ENCODE measurements around the gene LIAS.
"Not testable (repeated sequence)": the region's sequence is repeated elsewhere in the genome, so short reads cannot be mapped to it uniquely, and the experiment has no call there.

The LIAS gene

GRCh38 chr4:39484582-39485272 is 25.9 kb downstream of the LIAS start:
- Histone ChIP-seq H3K9ac (ENCODE audit: low read length) (no peak overlapping the region), H3K27ac (ENCODE audit: low read depth, low read length) (no peak overlapping the region), H3K4me1 (ENCODE audit: insufficient read depth, low read length) (no peaks in the 10 kb centered on the region), H3K4me3 (ENCODE audit: low read depth in 1 of 2, low read length in 2 of 2) (no peak overlapping the region), H3K27me3 (ENCODE audit: control insufficient read depth in 1 of 2, insufficient read depth in 2 of 2, low read length in 2 of 2) (no peaks in the 10 kb centered on the region), H3K9me3 (ENCODE audit: low read length) (no peaks in the 10 kb centered on the region), H3K36me3 (ENCODE audit: insufficient read depth, low read length) (no peaks in the 10 kb centered on the region)

- H3K4me1 ChIP-seq (ENCODE audit: insufficient read depth, low read length), result no peaks in the 10 kb centered on the region
- no peaks in the 10 kb centered on the region for H3K27me3 ChIP-seq (ENCODE audit: control insufficient read depth in 1 of 2, insufficient read depth in 2 of 2, low read length in 2 of 2)
- no peaks in the 10 kb centered on the region for H3K9me3 ChIP-seq (ENCODE audit: low read length)
- H3K27ac ChIP-seq (ENCODE audit: low read depth, low read length), result no peak overlapping the region
- no peak overlapping the region for H3K4me3 ChIP-seq (ENCODE audit: low read depth in 1 of 2, low read length in 2 of 2)
- no peaks in the 10 kb centered on the region for H3K36me3 ChIP-seq (ENCODE audit: insufficient read depth, low read length)
- H3K9ac ChIP-seq (ENCODE audit: low read length), result no peak overlapping the region
These were observed 27.5 kb downstream of the LIAS start for GRCh38 chr4:39486221-39486804.

- no peak overlapping the region for H3K9ac ChIP-seq (ENCODE audit: low read length)
- H3K36me3 ChIP-seq (ENCODE audit: insufficient read depth, low read length), result no peaks in the 10 kb centered on the region
- H3K27ac ChIP-seq (ENCODE audit: low read depth, low read length), result no peak overlapping the region
- H3K9me3 ChIP-seq (ENCODE audit: low read length), result no peaks in the 10 kb centered on the region
- H3K27me3 ChIP-seq (ENCODE audit: control insufficient read depth in 1 of 2, insufficient read depth in 2 of 2, low read length in 2 of 2), result no peaks in the 10 kb centered on the region
- H3K4me3 ChIP-seq (ENCODE audit: low read depth in 1 of 2, low read length in 2 of 2), result no peak overlapping the region
- H3K4me1 ChIP-seq (ENCODE audit: insufficient read depth, low read length), result no peaks in the 10 kb centered on the region
These were observed 31.5 kb downstream of the LIAS start for GRCh38 chr4:39490322-39490721.

DNA sequence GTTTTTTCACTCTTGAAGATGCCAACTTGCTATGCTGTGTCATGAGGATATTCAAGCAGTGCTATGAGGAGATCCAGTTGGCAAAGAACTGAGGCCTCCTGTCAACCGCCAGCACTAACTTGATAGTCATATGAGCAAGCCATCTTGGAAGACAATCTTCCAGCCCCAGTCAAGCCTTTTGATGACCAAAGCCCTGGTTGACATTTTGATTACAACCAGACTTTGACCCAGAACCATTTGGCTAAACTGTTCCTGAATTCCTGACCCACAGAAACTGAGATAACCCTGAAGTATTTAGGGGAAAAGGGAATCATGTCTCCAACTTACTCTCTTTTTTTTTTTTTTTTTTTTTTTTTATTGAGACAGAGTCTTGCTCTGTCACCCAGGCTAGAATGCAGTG is 35.5 kb downstream of the LIAS start:
- Histone ChIP-seq H3K4me3 (ENCODE audit: low read depth in 1 of 2, low read length in 2 of 2) (no peak overlapping the region), H3K36me3 (ENCODE audit: insufficient read depth, low read length) (peaks cover 7% of the 10 kb centered on the region), H3K4me1 (ENCODE audit: insufficient read depth, low read length) (no peaks in the 10 kb centered on the region), H3K9me3 (ENCODE audit: low read length) (no peaks in the 10 kb centered on the region), H3K9ac (ENCODE audit: low read length) (no peak overlapping the region), H3K27ac (ENCODE audit: low read depth, low read length) (no peak overlapping the region), H3K27me3 (ENCODE audit: control insufficient read depth in 1 of 2, insufficient read depth in 2 of 2, low read length in 2 of 2) (no peaks in the 10 kb centered on the region)

- H3K36me3 ChIP-seq (ENCODE audit: insufficient read depth, low read length), result peaks cover 7% of the 10 kb centered on the region
- H3K27ac ChIP-seq (ENCODE audit: low read depth, low read length), result no peak overlapping the region
- no peak overlapping the region for H3K9ac ChIP-seq (ENCODE audit: low read length)
- no peak overlapping the region for H3K4me3 ChIP-seq (ENCODE audit: low read depth in 1 of 2, low read length in 2 of 2)
- H3K9me3 ChIP-seq (ENCODE audit: low read length), result no peaks in the 10 kb centered on the region
- no peaks in the 10 kb centered on the region for H3K4me1 ChIP-seq (ENCODE audit: insufficient read depth, low read length)
- H3K27me3 ChIP-seq (ENCODE audit: control insufficient read depth in 1 of 2, insufficient read depth in 2 of 2, low read length in 2 of 2), result no peaks in the 10 kb centered on the region
These were observed 36.8 kb downstream of the LIAS start for GRCh38 chr4:39495446-39496213.

GRCh38 chr4:39497909-39498726 is 39.3 kb downstream of the LIAS start:
- no peaks in the 10 kb centered on the region for H3K9me3 ChIP-seq (ENCODE audit: low read length)
- no peak overlapping the region for H3K27ac ChIP-seq (ENCODE audit: low read depth, low read length)
- no peak overlapping the region for H3K9ac ChIP-seq (ENCODE audit: low read length)
- peaks cover 14% of the 10 kb centered on the region for H3K36me3 ChIP-seq (ENCODE audit: insufficient read depth, low read length)
- H3K4me1 ChIP-seq (ENCODE audit: insufficient read depth, low read length), result no peaks in the 10 kb centered on the region
- H3K27me3 ChIP-seq (ENCODE audit: control insufficient read depth in 1 of 2, insufficient read depth in 2 of 2, low read length in 2 of 2), result no peaks in the 10 kb centered on the region
- H3K4me3 ChIP-seq (ENCODE audit: low read depth in 1 of 2, low read length in 2 of 2), result no peak overlapping the region

- no peaks in the 10 kb centered on the region for H3K4me1 ChIP-seq (ENCODE audit: insufficient read depth, low read length)
- peaks cover 20% of the 10 kb centered on the region for H3K36me3 ChIP-seq (ENCODE audit: insufficient read depth, low read length)
- H3K9me3 ChIP-seq (ENCODE audit: low read length), result no peaks in the 10 kb centered on the region
- no peak overlapping the region for H3K27ac ChIP-seq (ENCODE audit: low read depth, low read length)
- H3K27me3 ChIP-seq (ENCODE audit: control insufficient read depth in 1 of 2, insufficient read depth in 2 of 2, low read length in 2 of 2), result no peaks in the 10 kb centered on the region
- H3K4me3 ChIP-seq (ENCODE audit: low read depth in 1 of 2, low read length in 2 of 2), result no peak overlapping the region
- H3K9ac ChIP-seq (ENCODE audit: low read length), result no peak overlapping the region
These were observed 39.8 kb downstream of the LIAS start for GRCh38 chr4:39498727-39499020.

DNA sequence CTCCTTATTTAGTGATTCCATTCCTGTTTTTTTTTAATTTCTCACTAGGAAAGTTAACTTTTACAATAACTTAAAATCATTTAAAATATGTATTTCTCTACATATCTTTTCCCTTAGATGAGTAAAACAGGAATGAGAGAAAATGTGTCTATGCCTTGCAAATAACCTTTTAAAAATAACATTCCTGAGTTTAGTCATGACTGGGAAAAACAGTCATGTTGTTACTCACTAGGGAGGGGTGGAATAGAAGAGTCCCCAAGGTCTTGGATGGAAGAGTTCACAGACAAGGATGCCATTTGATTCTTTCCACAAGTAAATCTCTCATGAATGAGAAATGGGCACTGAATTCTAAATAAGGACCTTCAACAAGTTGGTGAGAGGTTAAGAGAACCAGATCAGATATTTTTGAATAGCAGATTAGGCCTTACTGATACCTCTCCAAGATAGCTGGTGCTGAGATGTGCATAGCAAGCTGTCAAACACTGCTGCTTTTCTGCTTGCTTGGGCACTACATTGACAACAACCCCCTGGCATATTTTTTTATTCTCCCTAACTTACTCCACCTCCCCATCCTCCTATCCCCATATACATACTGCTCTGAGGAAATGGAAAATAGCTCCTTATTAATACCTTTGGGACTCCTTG is 43.3 kb downstream of the LIAS start:
- Histone ChIP-seq H3K4me1 (ENCODE audit: insufficient read depth, low read length) (no peaks in the 10 kb centered on the region), H3K27me3 (ENCODE audit: control insufficient read depth in 1 of 2, insufficient read depth in 2 of 2, low read length in 2 of 2) (no peaks in the 10 kb centered on the region), H3K27ac (ENCODE audit: low read depth, low read length) (no peak overlapping the region), H3K9ac (ENCODE audit: low read length) (no peak overlapping the region), H3K9me3 (ENCODE audit: low read length) (no peaks in the 10 kb centered on the region), H3K36me3 (ENCODE audit: insufficient read depth, low read length) (peaks cover 36% of the 10 kb centered on the region), H3K4me3 (ENCODE audit: low read depth in 1 of 2, low read length in 2 of 2) (no peak overlapping the region)

DNA sequence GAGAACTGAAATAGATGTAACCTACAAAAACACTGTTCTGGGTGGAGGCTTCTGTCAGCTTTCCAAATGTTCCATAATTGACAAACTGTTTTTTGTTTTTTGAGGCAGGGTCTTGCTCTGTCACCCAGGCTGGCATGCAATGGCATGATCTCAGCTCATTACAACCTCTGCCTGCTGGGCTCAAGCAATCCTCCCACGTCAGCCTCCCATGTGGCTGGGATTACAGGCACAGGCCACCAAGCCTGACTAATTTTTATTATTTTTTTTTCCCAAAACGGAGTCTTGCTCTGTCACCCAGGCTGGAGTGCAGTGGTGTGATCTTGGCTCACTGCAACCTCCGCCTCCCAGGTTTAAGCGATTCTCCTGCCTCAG is 43.8 kb downstream of the LIAS start:
- not testable (repeated sequence) for H3K9me3 ChIP-seq (ENCODE audit: low read length); H3K9ac ChIP-seq (ENCODE audit: low read length); H3K4me1 ChIP-seq (ENCODE audit: insufficient read depth, low read length); H3K27me3 ChIP-seq (ENCODE audit: control insufficient read depth in 1 of 2, insufficient read depth in 2 of 2, low read length in 2 of 2); H3K27ac ChIP-seq (ENCODE audit: low read depth, low read length); H3K4me3 ChIP-seq (ENCODE audit: low read depth in 1 of 2, low read length in 2 of 2)
- peaks cover 40% of the 10 kb centered on the region for H3K36me3 ChIP-seq (ENCODE audit: insufficient read depth, low read length)

- Histone ChIP-seq H3K27me3 (ENCODE audit: control insufficient read depth in 1 of 2, insufficient read depth in 2 of 2, low read length in 2 of 2) (no peaks in the 10 kb centered on the region), H3K4me3 (ENCODE audit: low read depth in 1 of 2, low read length in 2 of 2) (no peak overlapping the region), H3K4me1 (ENCODE audit: insufficient read depth, low read length) (no peaks in the 10 kb centered on the region), H3K27ac (ENCODE audit: low read depth, low read length) (no peak overlapping the region), H3K36me3 (ENCODE audit: insufficient read depth, low read length) (peaks cover 50% of the 10 kb centered on the region), H3K9ac (ENCODE audit: low read length) (no peak overlapping the region), H3K9me3 (ENCODE audit: low read length) (no peaks in the 10 kb centered on the region)
These were observed 45.7 kb downstream of the LIAS start for GRCh38 chr4:39504538-39504937.

GRCh38 chr4:39505581-39505980 is 46.7 kb downstream of the LIAS start:
- no peak overlapping the region for H3K4me3 ChIP-seq (ENCODE audit: low read depth in 1 of 2, low read length in 2 of 2)
- no peaks in the 10 kb centered on the region for H3K4me1 ChIP-seq (ENCODE audit: insufficient read depth, low read length)
- H3K9ac ChIP-seq (ENCODE audit: low read length), result no peak overlapping the region
- no peaks in the 10 kb centered on the region for H3K9me3 ChIP-seq (ENCODE audit: low read length)
- peaks cover 60% of the 10 kb centered on the region for H3K36me3 ChIP-seq (ENCODE audit: insufficient read depth, low read length)
- H3K27ac ChIP-seq (ENCODE audit: low read depth, low read length), result no peak overlapping the region
- H3K27me3 ChIP-seq (ENCODE audit: control insufficient read depth in 1 of 2, insufficient read depth in 2 of 2, low read length in 2 of 2), result no peaks in the 10 kb centered on the region
